Ureter (tissue), 1 donor: Measurements from ENCODE around the gene SLAMF6. TPM values are rescaled to one million over a fixed set of nuclear protein-coding genes. Genes with fewer than 3 reads are reported as not detected.

ENCODE experiments used
- total RNA-seq: library from RNA; stranded (reverse); gene quantifications from one replicate; pipeline ENCODE4 v1.2.4, GENCODE V29; 2023
- donor health status: DM: yes; HTN: yes; CAD: no.

SLAMF6 gene
- total RNA-seq, 1 donor from 2014 or later: 3.0 TPM

Other genes starting within 250 kb of the SLAMF6 start
- gene PEX19, start 238.1 kb downstream of the SLAMF6 start, total RNA-seq: 102 TPM
- 164 TPM for gene COPA, start 180.0 kb downstream of the SLAMF6 start, total RNA-seq
- gene NCSTN, start 179.9 kb downstream of the SLAMF6 start, total RNA-seq: 95.6 TPM
- not detected for gene NHLH1, start 156.2 kb downstream of the SLAMF6 start, total RNA-seq
- gene VANGL2, start 122.7 kb downstream of the SLAMF6 start, total RNA-seq: 12.7 TPM
- gene CD84, start 56.2 kb upstream of the SLAMF6 start, total RNA-seq: 7.7 TPM
- 0.83 TPM for gene SLAMF1, start 123.8 kb upstream of the SLAMF6 start, total RNA-seq
- 6.0 TPM for gene CD48, start 188.6 kb upstream of the SLAMF6 start, total RNA-seq
- 24.0 TPM for gene SLAMF7, start 216.0 kb upstream of the SLAMF6 start, total RNA-seq